Immature natural killer cell (primary cell): ENCODE measurements around the gene TMEM131. TPM values are rescaled to one million over a fixed set of nuclear protein-coding genes. Genes with fewer than 3 reads are reported as not detected.
"Not testable (repeated sequence)": the region's sequence is repeated elsewhere in the genome, so short reads cannot be mapped to it uniquely, and the experiment has no call there.

Experiments used
- DNase-seq, 3 donors: peaks; one replicate each; pipeline ENCODE4 v3.0.0; 2022; ENCODE audit warnings: mixed read lengths in 1 of 3
- H3K27ac Mint-ChIP-seq, 6 donors: one replicate each; pipeline ENCODE4 v1.8.0; 2020; ENCODE audit warnings: mixed read lengths in 6 of 6, mild to moderate bottlenecking in 5 of 6, inconsistent platforms in 4 of 6, moderate library complexity in 3 of 6
- H3K27me3 Mint-ChIP-seq, 3 donors: one replicate each; pipeline ENCODE4 v1.8.0; 2020 to 2021; ENCODE audit warnings: low read depth in 3 of 3, mild to moderate bottlenecking in 3 of 3, mixed read lengths in 3 of 3, moderate library complexity in 3 of 3, inconsistent platforms in 1 of 3
- H3K36me3 Mint-ChIP-seq, 3 donors: one replicate each; pipeline ENCODE4 v1.8.0; 2020; ENCODE audit warnings: mixed read lengths in 3 of 3, inconsistent platforms in 2 of 3, mild to moderate bottlenecking in 2 of 3
- H3K4me1 Mint-ChIP-seq, 2 donors: one replicate each; pipeline ENCODE4 v1.8.0; 2020; ENCODE audit warnings: inconsistent platforms in 2 of 2, mild to moderate bottlenecking in 2 of 2, mixed read lengths in 2 of 2, moderate library complexity in 1 of 2
- H3K4me3 Mint-ChIP-seq, 5 donors: one replicate each; pipeline ENCODE4 v1.8.0; 2020; ENCODE audit warnings: mild to moderate bottlenecking in 5 of 5, mixed read lengths in 5 of 5, inconsistent platforms in 3 of 5, moderate library complexity in 3 of 5
- H3K9me3 Mint-ChIP-seq, 6 donors: one replicate each; pipeline ENCODE4 v1.8.0; 2020; ENCODE audit warnings: mild to moderate bottlenecking in 6 of 6, mixed read lengths in 6 of 6, inconsistent platforms in 4 of 6, moderate library complexity in 3 of 6
- polyA plus RNA-seq, 3 donors: library from polyadenylated mRNA; unstranded; fragments of 300-500 nt; fragmentation: Illumina TruSeq; gene quantifications; one replicate each; pipeline ENCODE4 v1.2.3, GENCODE V29; 2021

Gene TMEM131
- polyA plus RNA-seq, 3 donors from 2014 or later = 7.1 to 24.5 (median 8.3) TPM

DNA sequence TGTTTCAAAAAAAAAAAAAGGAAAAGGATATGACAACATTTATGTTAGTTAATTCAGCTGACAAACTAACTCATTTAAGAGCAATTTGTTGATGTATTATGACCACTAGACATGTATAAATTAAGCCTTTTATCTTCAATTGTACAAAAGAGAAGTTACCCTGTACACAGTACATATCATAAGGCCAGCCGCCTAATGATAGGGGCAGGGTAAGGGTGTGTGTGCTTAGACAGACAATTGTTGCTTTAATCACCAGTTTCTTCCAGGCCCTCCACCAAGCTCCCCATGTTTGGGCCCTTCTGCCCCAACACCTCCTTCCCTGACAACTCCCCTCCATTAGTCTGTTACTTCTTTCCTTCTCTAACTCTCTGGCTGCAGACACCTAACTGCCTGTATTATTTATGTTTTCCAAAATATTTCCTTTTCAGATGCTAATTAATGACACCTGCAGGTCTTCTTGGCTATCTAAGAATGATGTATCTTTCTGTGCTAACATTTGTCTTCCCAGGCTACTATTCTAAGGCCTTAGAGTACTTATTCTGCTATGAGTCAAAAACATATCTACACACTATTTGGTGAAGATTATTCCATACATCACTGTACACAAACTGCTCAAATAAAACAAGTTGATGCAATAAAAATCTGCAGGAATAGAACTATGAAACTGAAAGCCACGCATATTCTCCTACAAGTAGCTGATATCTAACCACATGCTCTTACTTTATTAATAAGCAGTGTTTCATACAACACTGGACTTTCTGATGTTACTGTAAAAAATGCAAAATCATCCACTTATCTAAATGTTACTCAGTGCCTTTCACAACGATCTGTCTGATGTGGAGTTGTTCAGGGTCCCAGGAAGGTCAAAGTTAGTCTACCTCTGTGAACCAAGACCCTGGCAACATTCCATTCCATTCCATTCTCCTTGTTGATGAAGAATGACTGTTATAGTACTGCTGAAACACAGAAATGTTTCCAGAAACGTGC lies 26.4 kb downstream of the TMEM131 start:
- peaks cover 0 to 15% (median 9%) of the 10 kb centered on the region in 6 donors for H3K9me3 Mint-ChIP-seq
- DNase-seq = no peak

DNA sequence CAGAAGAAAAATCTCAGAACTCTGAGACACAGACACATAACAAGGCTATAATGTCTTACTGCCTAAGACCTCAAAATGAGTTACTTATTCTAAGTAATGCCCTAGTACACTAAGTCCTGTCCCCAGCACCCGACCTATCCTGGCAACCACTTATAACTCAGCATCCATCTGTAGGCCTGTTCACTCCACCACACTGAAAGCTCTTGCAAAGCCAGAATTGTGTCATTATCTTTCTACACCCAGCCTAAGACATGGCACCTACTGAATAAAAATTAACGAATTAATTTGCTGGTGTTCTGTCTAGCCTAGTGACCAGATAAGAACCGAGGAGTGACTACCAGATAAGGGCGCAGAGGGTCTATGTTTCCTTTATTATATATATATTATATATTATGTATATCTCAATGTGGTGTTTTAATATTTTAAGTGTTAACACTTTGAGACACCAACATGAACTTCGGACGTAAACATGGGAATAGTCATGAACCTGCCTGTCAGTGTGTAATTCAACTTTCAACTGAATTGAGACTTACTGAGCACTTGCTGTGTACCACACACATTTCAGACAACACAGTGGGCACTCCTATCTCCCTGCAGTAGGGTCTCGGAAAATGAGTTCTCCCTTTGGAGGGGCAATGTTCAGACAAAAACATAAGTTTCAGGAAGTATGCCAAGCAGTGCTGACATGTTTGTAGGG lies 27.7 kb downstream of the TMEM131 start:
- no peak for DNase-seq
- Mint-ChIP-seq H3K27me3 (no peaks in the 10 kb centered on the region), H3K4me1 (peaks cover 66 to 81% of the 10 kb centered on the region in 2 donors), H3K27ac (no peak overlapping the region), H3K4me3 (no peak overlapping the region), H3K9me3 (peaks cover 0 to 2% (median 0%) of the 10 kb centered on the region in 6 donors), H3K36me3 (peaks cover 0 to 2% (median 2%) of the 10 kb centered on the region in 3 donors)

More for the DNA sequence above, 26.4 kb downstream of the TMEM131 start:
- Mint-ChIP-seq H3K27me3 (no peaks in the 10 kb centered on the region), H3K4me1 (peaks cover 68 to 84% of the 10 kb centered on the region in 2 donors), H3K4me3 (no peak overlapping the region), H3K27ac (peak overlapping the region in 1 of 6 donors; percentile 6), H3K36me3 (peaks cover 6 to 14% (median 14%) of the 10 kb centered on the region in 3 donors)

DNA sequence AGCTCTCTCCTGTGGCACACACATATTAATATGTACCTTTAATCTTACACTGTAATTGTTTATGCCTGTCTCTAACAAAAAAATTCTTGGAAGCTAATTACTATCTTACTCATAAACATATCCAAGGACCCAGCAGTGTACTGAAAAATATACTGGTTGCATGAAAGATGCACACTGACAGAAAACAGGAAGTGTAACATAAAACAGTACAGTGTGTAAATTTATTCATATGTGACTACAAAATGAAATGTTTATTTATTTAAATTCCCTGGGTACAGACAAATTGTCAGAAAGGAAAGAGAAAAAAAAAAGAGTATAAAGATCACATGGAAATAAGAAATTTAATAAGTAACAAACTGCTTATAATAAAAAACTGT lies 28.5 kb downstream of the TMEM131 start:
- Mint-ChIP-seq H3K9me3 (no peaks in the 10 kb centered on the region), H3K27me3 (no peaks in the 10 kb centered on the region), H3K27ac (peak overlapping the region in 4 of 6 donors; percentile 4 to 24 (median 10)), H3K36me3 (no peaks in the 10 kb centered on the region), H3K4me1 (peaks cover 75 to 88% of the 10 kb centered on the region in 2 donors), H3K4me3 (no peak overlapping the region)
- no peak for DNase-seq

DNA sequence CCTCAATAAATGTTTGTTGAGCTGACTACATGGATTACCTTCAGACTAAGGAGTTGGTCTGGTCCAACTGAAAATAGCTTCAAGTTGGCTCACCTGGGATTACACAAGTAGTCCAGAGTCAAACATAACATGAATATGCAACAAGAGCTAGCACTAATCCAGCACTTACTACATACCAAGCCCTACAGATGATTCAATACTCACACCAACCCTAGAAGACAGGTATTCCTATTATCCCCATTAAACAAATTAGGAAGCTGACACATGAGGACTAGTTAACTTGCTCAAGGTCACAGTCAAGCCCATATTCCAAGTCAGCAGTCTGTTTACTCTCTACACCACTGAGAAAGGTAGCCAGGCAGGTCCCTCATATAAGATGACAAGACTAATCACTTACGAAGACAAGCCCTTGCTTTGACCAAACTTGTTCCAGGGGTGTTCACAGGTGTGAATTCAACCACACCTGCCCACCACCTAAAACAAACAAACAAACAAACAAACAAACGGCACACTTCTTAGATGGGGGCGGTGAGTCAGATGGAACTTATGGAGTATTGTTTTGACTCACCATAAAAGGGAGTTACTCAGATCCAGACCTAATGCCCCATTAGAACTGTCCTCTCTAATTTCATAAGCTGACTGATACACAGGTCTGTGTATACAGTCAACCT lies 29.1 kb downstream of the TMEM131 start:
- Mint-ChIP-seq H3K27ac (peak overlapping the region in 3 of 6 donors; percentile 4 to 25 (median 12)), H3K4me1 (peaks cover 76 to 93% of the 10 kb centered on the region in 2 donors), H3K27me3 (no peaks in the 10 kb centered on the region), H3K4me3 (no peak overlapping the region), H3K9me3 (no peaks in the 10 kb centered on the region), H3K36me3 (no peaks in the 10 kb centered on the region)
- no peak for DNase-seq

DNA sequence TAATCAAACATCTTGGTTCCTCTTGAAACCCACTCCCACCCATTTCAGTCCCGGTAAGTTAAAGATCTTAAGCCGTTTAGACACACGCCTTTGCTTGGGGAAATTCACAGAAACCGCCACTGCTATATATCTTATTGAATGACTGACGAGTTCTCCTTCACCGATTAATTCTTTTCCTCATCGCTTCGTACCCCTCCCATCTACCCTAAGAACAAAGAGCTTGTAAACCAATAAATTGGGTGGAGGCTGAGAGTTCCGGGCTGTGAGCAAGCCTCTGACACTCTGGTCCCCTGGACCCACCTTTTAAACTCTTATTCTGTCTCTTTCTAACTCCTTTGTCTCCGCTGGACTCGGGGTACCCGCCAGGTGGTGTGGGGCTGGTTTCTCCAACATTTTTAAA lies 30.6 kb downstream of the TMEM131 start:
- Mint-ChIP-seq H3K36me3 (no peaks in the 10 kb centered on the region), H3K4me3 (no peak overlapping the region), H3K9me3 (no peaks in the 10 kb centered on the region)

DNA sequence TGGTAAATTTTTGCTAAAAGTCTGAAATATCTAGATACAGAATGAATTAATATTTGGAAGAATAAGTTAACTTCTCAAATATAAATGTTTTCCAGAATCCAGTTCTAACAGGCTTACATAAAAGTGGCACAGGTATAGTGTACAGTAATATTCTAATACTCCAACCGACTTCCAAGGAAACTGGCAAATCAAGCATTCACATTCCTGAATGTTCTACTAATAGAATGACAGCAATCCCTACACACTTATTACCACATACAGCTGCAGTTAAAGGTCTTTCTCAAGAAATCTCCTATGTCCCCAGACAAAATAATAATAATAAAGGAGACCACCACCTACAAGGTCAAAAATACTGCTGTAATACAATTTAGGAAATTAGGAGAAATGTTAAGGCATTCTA lies 31.9 kb downstream of the TMEM131 start:
- Mint-ChIP-seq H3K36me3 (no peaks in the 10 kb centered on the region), H3K27ac (no peak overlapping the region), H3K27me3 (no peaks in the 10 kb centered on the region), H3K4me1 (peaks cover 61 to 91% of the 10 kb centered on the region in 2 donors), H3K9me3 (no peaks in the 10 kb centered on the region), H3K4me3 (no peak overlapping the region)
- no peak for DNase-seq

More for the DNA sequence above, 30.6 kb downstream of the TMEM131 start:
- DNase-seq = no peak
- Mint-ChIP-seq H3K27me3 (no peaks in the 10 kb centered on the region), H3K27ac (no peak overlapping the region), H3K4me1 (peaks cover 66 to 91% of the 10 kb centered on the region in 2 donors)

DNA sequence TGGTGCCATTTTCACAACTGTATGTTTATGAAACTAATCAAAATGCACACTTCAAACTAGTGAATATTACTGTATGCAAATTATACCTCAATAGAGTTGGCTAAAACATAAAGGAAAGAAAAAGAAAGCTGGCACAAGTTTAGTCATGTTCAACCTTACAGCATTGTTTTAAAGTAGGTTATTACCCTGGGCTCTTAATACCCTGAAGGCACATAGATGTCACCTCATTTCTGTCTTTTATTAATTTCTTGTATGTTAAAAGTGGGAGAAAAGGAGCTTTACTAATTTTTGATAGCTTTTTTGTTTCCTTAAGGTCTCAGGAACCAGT lies 32.7 kb downstream of the TMEM131 start:
- Mint-ChIP-seq H3K9me3 (no peaks in the 10 kb centered on the region), H3K27me3 (no peaks in the 10 kb centered on the region), H3K36me3 (no peaks in the 10 kb centered on the region), H3K4me3 (no peak overlapping the region), H3K4me1 (peaks cover 62 to 92% of the 10 kb centered on the region in 2 donors), H3K27ac (peak overlapping the region in 1 of 6 donors; percentile 16)
- no peak for DNase-seq

DNA sequence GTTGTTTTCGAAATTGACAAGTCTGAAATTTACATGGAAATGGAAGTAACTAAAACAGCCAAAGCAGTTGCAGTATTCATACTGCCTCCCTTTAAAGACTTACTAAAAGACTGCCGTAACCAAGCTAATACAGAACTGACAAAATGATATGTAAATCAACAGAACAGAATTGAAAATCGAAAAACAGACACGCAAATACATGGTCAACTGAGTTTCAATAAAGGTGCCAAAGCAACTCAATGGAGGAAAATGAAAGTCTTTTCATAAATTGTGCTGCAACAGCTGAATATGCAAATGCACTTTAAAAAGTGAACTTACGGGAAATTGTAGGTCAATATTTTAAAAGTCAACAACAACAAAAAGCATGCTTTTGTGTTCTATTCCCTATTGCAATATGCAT lies 34.2 kb downstream of the TMEM131 start:
- Mint-ChIP-seq H3K27me3 (no peaks in the 10 kb centered on the region), H3K4me1 (peaks cover 56 to 88% of the 10 kb centered on the region in 2 donors), H3K4me3 (no peak overlapping the region), H3K27ac (no peak overlapping the region), H3K36me3 (no peaks in the 10 kb centered on the region), H3K9me3 (no peaks in the 10 kb centered on the region)
- no peak for DNase-seq

DNA sequence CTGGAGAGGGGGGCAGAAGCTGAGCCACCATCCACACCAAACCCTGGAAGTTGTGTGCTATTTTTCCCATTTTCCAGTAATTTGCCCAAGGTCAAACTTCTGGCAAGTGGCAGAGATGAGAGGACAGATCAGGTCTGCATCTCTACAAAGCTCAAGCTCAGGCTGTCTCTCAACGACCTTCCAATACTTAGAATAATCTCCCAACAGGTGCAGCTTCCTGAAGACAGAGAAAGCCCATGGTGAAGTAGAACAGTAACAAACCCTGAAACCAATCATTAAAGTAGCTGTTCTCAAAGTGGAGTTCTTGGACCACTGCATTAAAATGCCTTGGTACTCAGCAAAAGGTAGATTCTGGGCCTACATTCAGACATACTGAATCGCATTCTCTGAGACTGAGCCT lies 37.6 kb downstream of the TMEM131 start:
- DNase-seq = no peak
- Mint-ChIP-seq H3K4me3 (no peak overlapping the region), H3K9me3 (no peaks in the 10 kb centered on the region), H3K36me3 (no peaks in the 10 kb centered on the region), H3K27me3 (no peaks in the 10 kb centered on the region), H3K27ac (peak overlapping the region in 2 of 6 donors; percentile 31 to 51), H3K4me1 (peaks cover 58 to 89% of the 10 kb centered on the region in 2 donors)

DNA sequence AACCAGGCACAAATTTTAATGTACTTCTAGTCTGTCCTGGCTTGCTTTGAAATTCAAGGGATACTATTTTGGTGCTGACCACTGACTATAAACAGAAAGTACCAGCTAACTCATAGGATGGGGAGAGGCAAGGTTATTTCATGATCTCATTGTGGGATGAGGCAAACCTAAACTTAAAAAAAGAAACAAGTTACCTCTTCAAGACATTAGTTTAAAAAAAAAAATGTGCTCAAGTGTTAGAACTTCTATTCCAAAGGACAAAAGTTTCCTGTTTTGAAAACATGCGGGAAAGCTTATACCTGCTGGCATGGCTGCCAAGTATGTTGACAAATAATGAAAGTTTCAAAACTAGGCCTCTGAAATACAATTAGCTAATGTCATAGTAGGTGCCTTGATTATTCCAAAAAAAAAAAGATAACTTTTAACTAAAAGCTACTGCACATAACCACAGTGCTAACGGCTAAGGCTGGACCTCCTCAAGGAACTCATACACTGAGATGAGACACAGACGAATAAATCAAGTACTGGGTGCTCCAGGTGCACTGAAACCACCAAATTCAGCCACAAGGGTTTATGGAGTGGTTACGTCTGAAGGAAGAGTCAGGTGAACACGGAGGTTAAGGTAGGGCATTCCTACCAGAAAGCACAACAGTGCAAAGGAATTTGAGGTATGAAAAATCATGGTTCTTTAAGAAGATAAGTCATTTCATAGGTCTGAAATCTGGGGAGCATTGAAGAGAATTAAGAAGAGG lies 38.1 kb downstream of the TMEM131 start:
- no peak for DNase-seq
- no peak overlapping the region for H3K4me3 Mint-ChIP-seq
- no peaks in the 10 kb centered on the region for H3K27me3 Mint-ChIP-seq
- H3K4me1 Mint-ChIP-seq = peaks cover 56 to 87% of the 10 kb centered on the region in 2 donors
- H3K27ac Mint-ChIP-seq = peak overlapping the region in 2 of 6 donors; percentile 31 to 51
- no peaks in the 10 kb centered on the region for H3K36me3 Mint-ChIP-seq
- no peaks in the 10 kb centered on the region for H3K9me3 Mint-ChIP-seq

DNA sequence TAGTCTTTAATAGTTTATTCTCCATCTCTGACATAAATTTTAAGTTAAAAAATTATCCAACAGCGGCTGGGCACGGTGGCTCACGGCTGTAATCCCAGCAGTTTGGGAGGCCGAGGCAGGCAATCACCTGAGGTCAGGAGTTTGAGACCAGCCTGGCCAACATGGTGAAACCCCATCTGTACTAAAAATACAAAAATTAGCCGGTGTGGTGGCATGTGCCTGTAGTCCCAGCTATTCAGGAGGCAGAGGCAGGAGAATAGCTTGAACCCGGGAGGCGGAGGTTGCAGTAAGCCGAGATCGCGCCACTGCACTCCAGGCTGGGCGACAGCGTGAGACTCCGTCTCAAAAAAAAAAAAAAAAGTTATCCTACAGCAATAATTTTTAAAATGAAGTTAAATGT lies 39.0 kb downstream of the TMEM131 start:
- not testable (repeated sequence) for H3K27me3 Mint-ChIP-seq, H3K4me3 Mint-ChIP-seq, DNase-seq, H3K36me3 Mint-ChIP-seq, H3K9me3 Mint-ChIP-seq, H3K27ac Mint-ChIP-seq
- H3K4me1 Mint-ChIP-seq = peaks cover 53 to 86% of the 10 kb centered on the region in 2 donors

DNA sequence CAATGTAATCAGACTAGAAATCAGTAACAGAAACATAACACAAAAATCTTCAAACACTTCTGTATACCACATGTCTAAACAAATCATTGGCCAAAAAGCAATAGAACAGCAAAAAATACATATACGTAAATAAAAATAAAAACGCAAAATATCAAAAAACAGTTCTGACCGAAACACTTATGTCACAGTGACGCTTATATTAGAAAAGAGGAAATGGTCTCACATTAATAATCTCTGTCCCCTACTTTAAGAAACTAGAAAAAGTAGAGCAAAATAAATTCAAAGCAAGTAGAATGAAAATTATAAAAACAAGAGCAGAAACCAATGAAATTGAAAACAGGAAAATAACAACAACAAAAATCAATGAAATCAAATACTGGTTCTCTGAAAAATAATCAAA lies 41.9 kb downstream of the TMEM131 start:
- no peaks in the 10 kb centered on the region for H3K27me3 Mint-ChIP-seq
- peak overlapping the region in 4 of 5 donors; percentile 9 to 33 (median 24) for H3K4me3 Mint-ChIP-seq
- peaks cover 65 to 91% of the 10 kb centered on the region in 2 donors for H3K4me1 Mint-ChIP-seq
- H3K36me3 Mint-ChIP-seq = no peaks in the 10 kb centered on the region
- H3K27ac Mint-ChIP-seq = peak overlapping the region in 2 of 6 donors; percentile 1 to 55
- H3K9me3 Mint-ChIP-seq = no peaks in the 10 kb centered on the region
- DNase-seq = no peak

DNA sequence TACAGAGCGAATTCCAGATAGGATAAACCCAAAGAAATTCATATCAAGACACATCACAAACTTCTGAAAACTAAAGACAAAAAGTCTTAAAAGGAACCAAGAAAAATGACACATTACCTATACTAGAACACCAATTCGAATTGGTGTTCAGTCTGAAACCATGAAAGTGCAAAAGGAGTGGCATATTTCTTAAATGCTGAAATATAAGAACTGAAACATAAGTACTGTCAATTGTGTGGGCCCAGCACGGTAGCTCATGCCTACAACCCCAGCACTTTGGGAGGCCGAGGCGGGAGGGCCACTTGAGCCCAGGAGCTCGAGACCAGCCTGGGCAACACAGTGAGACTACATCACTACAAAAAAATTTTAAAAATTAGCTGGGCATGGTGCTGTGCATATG lies 43.4 kb downstream of the TMEM131 start:
- Mint-ChIP-seq H3K4me1 (peaks cover 60 to 89% of the 10 kb centered on the region in 2 donors), H3K4me3 (no peak overlapping the region)

More for the DNA sequence above, 43.4 kb downstream of the TMEM131 start:
- Mint-ChIP-seq H3K9me3 (no peaks in the 10 kb centered on the region), H3K36me3 (peaks cover 0 to 3% (median 0%) of the 10 kb centered on the region in 3 donors), H3K27ac (peak overlapping the region in 1 of 6 donors; percentile 71), H3K27me3 (no peaks in the 10 kb centered on the region)
- no peak for DNase-seq
